HepG2 (cell line): ENCODE measurements around the gene POLR3E. TPM values are rescaled to one million over a fixed set of nuclear protein-coding genes. Genes with fewer than 3 reads are reported as not detected.
A peak's percentile ranks its signal among the peaks of the same experiment; 100 is the strongest.

ENCODE experiments used
- ASH2L ChIP-seq: fragments of 300-600, 200-600 bp; sonication (generic); IDR thresholded peaks from 2 replicates; pipeline ENCODE4 v1.7.0; 2017; ENCODE audit warnings: low read depth, mild to moderate bottlenecking, moderate library complexity, mixed read lengths, low read length; ENCODE audit not compliant: insufficient read length
- CHCHD3 ChIP-seq: sonication (generic); formaldehyde crosslinking; IDR thresholded peaks from 2 replicates; pipeline ENCODE4 v1.8.0; 2022; ENCODE audit warnings: mild to moderate bottlenecking, missing genetic modification reagents, moderate library complexity
- FOXA1 ChIP-seq, 2 experiments: fragments of 450-650 bp in 1 of 2; sonication (generic) in 1 of 2; formaldehyde crosslinking in 1 of 2; IDR thresholded peaks; 2 replicates each; pipeline versions ENCODE4 v1.4.0 to v1.6.1; 2016 to 2020; ENCODE audit warnings: missing genetic modification reagents in 1 of 2
- FOXJ3 ChIP-seq: sonication (generic); formaldehyde crosslinking; IDR thresholded peaks from 2 replicates; pipeline ENCODE4 v1.4.0; 2020; ENCODE audit warnings: missing genetic modification reagents, mild to moderate bottlenecking, borderline replicate concordance
- FOXK2 ChIP-seq: fragments of 450-650 bp; IDR thresholded peaks from 2 replicates; pipeline ENCODE4 v1.6.1; 2016
- GTF2F1 ChIP-seq: fragments of 150-350 bp; IDR thresholded peaks from 2 replicates; pipeline ENCODE4 v1.6.1; 2014; ENCODE audit warnings: low read length
- HDAC6 ChIP-seq: fragments of 200-600 bp; sonication (generic); IDR thresholded peaks from 2 replicates; pipeline ENCODE4 v1.7.0; 2017; ENCODE audit warnings: mild to moderate bottlenecking, antibody characterized with exemption, low read length, low read depth
- HOXA5 ChIP-seq: sonication (generic); formaldehyde crosslinking; IDR thresholded peaks from 2 replicates; pipeline ENCODE4 v1.4.0; 2020; ENCODE audit warnings: missing genetic modification reagents
- MATR3 ChIP-seq: sonication (generic); formaldehyde crosslinking; IDR thresholded peaks from 2 replicates; pipeline ENCODE4 v1.4.0; 2020; ENCODE audit warnings: missing genetic modification reagents
- PAF1 ChIP-seq: IDR thresholded peaks from 2 replicates; pipeline ENCODE4 v1.6.1; 2016; ENCODE audit warnings: missing genetic modification reagents, missing compliant biosample characterization
- PPARG ChIP-seq: conservative IDR thresholded peaks from 2 replicates; pipeline ENCODE4 v1.6.1; 2016; ENCODE audit warnings: missing biosample characterization, missing genetic modification reagents
- RARG ChIP-seq: sonication (generic); formaldehyde crosslinking; IDR thresholded peaks from 2 replicates; pipeline ENCODE4 v1.4.0; 2020; ENCODE audit warnings: low read depth, mild to moderate bottlenecking, missing genetic modification reagents
- SCMH1 ChIP-seq: sonication (generic); formaldehyde crosslinking; IDR thresholded peaks from 2 replicates; pipeline ENCODE4 v1.9.0; 2021; ENCODE audit warnings: missing genetic modification reagents, mild to moderate bottlenecking, borderline replicate concordance
- SSRP1 ChIP-seq: IDR thresholded peaks from 2 replicates; pipeline ENCODE4 v1.6.1; 2016; ENCODE audit warnings: control low read depth
- ZFP90 ChIP-seq: sonication (generic); formaldehyde crosslinking; IDR thresholded peaks from 2 replicates; pipeline ENCODE4 v1.8.0; 2022; ENCODE audit warnings: missing genetic modification reagents, mild to moderate bottlenecking, inconsistent platforms, borderline replicate concordance
- ZNF264 ChIP-seq: sonication (generic); formaldehyde crosslinking; IDR thresholded peaks from 2 replicates; pipeline ENCODE4 v1.4.0; 2020; ENCODE audit warnings: missing genetic modification reagents
- ZNF780A ChIP-seq: sonication (generic); formaldehyde crosslinking; IDR thresholded peaks from 2 replicates; pipeline ENCODE4 v1.8.0; 2022; ENCODE audit warnings: mild to moderate bottlenecking, missing genetic modification reagents, moderate library complexity
- ZNF788 ChIP-seq: sonication (generic); formaldehyde crosslinking; IDR thresholded peaks from 2 replicates; pipeline ENCODE4 v1.5.0; 2020; ENCODE audit warnings: mild to moderate bottlenecking, missing genetic modification reagents, borderline replicate concordance
- ZNF839 ChIP-seq: sonication (generic); formaldehyde crosslinking; IDR thresholded peaks from 2 replicates; pipeline ENCODE4 v1.4.0; 2020; ENCODE audit warnings: missing genetic modification reagents, mild to moderate bottlenecking, borderline replicate concordance
- polyA plus RNA-seq, 8 experiments: library from polyadenylated mRNA; depleted of rRNA in 3 of 8; stranded (reverse) in 7 of 8; unstranded in 1 of 8; fragments of >200 nt; fragmentation: Illumina TruSeq in 4 of 8; extraction: Trizol in 4 of 8; gene quantifications; 2 replicates each; pipeline versions ENCODE4 v1.2.1 to v1.2.3, GENCODE V29; 2011 to 2016; ENCODE audit warnings: low read depth in 4 of 8, missing spikeins in 1 of 8, mixed read lengths in 1 of 8; ENCODE audit not compliant: insufficient read depth in 1 of 8
- total RNA-seq, 5 experiments: library from RNA; depleted of rRNA; stranded (reverse); fragments of >200 nt; fragmentation: Illumina TruSeq; extraction: Trizol; gene quantifications; 2 replicates each; pipeline ENCODE4 v1.2.3, GENCODE V29; 2016; ENCODE audit warnings: low read depth in 1 of 5
- TF ChIP-seq, protein P1 (sequence below): sonication (generic); formaldehyde crosslinking; IDR thresholded peaks from 2 replicates; pipeline ENCODE4 v1.4.0; 2020; ENCODE audit warnings: missing genetic modification reagents
- TF ChIP-seq, protein P2 (sequence below): sonication (generic); formaldehyde crosslinking; IDR thresholded peaks from 2 replicates; pipeline ENCODE4 v1.5.0; 2020; ENCODE audit warnings: missing genetic modification reagents
- TF ChIP-seq, protein P3 (sequence below): fragments of 450-650 bp; IDR thresholded peaks from 2 replicates; pipeline ENCODE4 v1.6.1; 2016
- TF ChIP-seq, protein P4 (sequence below): sonication (generic); formaldehyde crosslinking; IDR thresholded peaks from 2 replicates; pipeline ENCODE4 v1.8.1; 2023; ENCODE audit warnings: mild to moderate bottlenecking, moderate library complexity, missing genetic modification reagents
- TF ChIP-seq, protein P5 (sequence below): sonication (generic); formaldehyde crosslinking; IDR thresholded peaks from 2 replicates; pipeline ENCODE4 v1.4.0; 2020; ENCODE audit warnings: missing genetic modification reagents
- TF ChIP-seq, protein P6 (sequence below): sonication (generic); formaldehyde crosslinking; conservative IDR thresholded peaks from 2 replicates; pipeline ENCODE4 v1.5.0; 2020; ENCODE audit warnings: missing genetic modification reagents

POLR3E gene
- total and polyA plus RNA-seq, 2 of the 13 experiments (the other 11 are each of a cell fraction or from before 2014, with no cell fraction given): 135 to 262 TPM

DNA sequence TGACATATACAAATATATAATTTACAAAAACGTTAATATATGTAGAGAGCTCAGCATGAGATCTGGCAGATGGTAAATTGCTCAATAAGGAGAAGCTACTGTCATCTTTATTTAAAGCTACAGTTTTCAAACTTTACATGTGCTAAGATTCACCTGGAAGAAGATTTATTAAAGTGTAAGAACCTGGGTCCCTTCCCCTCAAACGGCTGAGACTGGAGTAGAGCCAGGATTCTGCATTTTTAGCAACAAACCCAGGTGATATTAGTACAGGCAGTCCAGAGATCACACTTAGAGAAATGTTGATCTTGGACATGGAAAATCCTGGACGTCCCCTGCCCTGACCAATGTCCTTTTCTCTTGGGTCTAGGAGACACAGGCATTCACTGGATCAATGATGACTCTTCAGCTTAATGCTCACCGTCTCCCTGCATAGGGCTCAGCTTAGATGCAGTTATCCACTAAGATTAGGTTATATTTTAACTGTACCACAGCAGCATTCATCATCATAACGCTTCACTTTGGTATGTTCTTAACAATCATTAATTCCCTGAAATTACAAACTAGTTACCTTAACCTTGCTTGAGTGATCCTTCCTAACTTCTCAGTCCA lies 56.8 kb downstream of the POLR3E start (continued):
- TF ChIP-seq, protein P1, sequence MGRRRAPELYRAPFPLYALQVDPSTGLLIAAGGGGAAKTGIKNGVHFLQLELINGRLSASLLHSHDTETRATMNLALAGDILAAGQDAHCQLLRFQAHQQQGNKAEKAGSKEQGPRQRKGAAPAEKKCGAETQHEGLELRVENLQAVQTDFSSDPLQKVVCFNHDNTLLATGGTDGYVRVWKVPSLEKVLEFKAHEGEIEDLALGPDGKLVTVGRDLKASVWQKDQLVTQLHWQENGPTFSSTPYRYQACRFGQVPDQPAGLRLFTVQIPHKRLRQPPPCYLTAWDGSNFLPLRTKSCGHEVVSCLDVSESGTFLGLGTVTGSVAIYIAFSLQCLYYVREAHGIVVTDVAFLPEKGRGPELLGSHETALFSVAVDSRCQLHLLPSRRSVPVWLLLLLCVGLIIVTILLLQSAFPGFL (CRISPR knock-in tag): no peak
- TF ChIP-seq, protein P2, sequence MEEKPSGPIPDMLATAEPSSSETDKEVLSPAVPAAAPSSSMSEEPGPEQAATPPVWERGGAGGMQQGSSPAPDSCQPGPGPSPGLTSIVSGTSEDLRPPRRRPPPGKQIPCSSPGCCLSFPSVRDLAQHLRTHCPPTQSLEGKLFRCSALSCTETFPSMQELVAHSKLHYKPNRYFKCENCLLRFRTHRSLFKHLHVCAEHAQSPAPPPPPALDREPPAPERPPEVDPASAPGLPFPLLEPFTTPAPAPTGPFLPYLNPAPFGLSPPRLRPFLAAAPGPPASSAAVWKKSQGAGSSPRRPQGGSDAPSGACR: no peak
- TF ChIP-seq, protein P3, sequence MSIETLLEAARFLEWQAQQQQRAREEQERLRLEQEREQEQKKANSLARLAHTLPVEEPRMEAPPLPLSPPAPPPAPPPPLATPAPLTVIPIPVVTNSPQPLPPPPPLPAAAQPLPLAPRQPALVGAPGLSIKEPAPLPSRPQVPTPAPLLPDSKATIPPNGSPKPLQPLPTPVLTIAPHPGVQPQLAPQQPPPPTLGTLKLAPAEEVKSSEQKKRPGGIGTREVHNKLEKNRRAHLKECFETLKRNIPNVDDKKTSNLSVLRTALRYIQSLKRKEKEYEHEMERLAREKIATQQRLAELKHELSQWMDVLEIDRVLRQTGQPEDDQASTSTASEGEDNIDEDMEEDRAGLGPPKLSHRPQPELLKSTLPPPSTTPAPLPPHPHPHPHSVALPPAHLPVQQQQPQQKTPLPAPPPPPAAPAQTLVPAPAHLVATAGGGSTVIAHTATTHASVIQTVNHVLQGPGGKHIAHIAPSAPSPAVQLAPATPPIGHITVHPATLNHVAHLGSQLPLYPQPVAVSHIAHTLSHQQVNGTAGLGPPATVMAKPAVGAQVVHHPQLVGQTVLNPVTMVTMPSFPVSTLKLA: no peak
- TF ChIP-seq CHCHD3 (no peak), ZNF780A (CRISPR knock-in tag) (no peak), RARG (CRISPR knock-in tag) (no peak), ZNF839 (no peak), PPARG (CRISPR knock-in tag) (no peak; the same call in 1 of the 2 replicates), FOXK2 (no peak), ASH2L (peak; percentile 33), SSRP1 (CRISPR knock-in tag) (no peak), ZFP90 (CRISPR knock-in tag) (no peak), HDAC6 (no peak), ZNF264 (CRISPR knock-in tag) (no peak), MATR3 (CRISPR knock-in tag) (no peak), PAF1 (no peak), FOXA1 (IDR thresholded peaks at IDR 0.05) (no peak), FOXA1 (CRISPR knock-in tag; IDR thresholded peaks at IDR 0.05) (no peak; the same call in 1 of the 2 replicates), ZNF788 (CRISPR knock-in tag) (no peak), SCMH1 (CRISPR knock-in tag) (no peak), HOXA5 (CRISPR knock-in tag) (0 out of 2 replicates have a peak, but pooled peaks have one; percentile 20), GTF2F1 (no peak), FOXJ3 (CRISPR knock-in tag) (no peak; the same call in 1 of the 2 replicates)
- TF ChIP-seq, protein P4, sequence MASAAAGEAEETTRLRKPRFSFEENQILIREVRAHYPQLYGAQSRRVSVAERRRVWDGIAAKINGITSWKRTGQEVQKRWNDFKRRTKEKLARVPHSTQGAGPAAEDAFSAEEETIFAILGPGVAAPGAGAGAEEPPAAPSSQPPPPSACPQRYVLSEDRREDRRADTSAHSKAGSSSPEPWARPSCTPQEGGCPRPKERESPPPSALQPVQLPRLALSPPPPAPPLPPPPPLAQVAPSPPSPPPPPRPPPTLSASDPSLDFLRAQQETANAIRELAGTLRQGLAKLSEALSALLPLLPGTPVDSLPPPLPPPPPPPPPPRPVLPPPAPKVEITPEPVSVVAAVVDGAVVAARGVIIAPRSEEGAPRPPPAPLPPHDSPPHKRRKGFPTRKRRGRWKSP: peak; percentile 43; the same call in 1 of the 2 replicates
- TF ChIP-seq, protein P5, sequence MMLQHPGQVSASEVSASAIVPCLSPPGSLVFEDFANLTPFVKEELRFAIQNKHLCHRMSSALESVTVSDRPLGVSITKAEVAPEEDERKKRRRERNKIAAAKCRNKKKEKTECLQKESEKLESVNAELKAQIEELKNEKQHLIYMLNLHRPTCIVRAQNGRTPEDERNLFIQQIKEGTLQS: no peak
- TF ChIP-seq, protein P6, sequence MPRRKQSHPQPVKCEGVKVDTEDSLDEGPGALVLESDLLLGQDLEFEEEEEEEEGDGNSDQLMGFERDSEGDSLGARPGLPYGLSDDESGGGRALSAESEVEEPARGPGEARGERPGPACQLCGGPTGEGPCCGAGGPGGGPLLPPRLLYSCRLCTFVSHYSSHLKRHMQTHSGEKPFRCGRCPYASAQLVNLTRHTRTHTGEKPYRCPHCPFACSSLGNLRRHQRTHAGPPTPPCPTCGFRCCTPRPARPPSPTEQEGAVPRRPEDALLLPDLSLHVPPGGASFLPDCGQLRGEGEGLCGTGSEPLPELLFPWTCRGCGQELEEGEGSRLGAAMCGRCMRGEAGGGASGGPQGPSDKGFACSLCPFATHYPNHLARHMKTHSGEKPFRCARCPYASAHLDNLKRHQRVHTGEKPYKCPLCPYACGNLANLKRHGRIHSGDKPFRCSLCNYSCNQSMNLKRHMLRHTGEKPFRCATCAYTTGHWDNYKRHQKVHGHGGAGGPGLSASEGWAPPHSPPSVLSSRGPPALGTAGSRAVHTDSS (CRISPR knock-in tag): no peak
